Smooth muscle cell of the brain vasculature (primary cell): ENCODE data around the gene ATP5MC2.
A peak's percentile ranks its signal among the peaks of the same experiment; 100 is the strongest.
"Not testable (repeated sequence)": the region's sequence is repeated elsewhere in the genome, so short reads cannot be mapped to it uniquely, and the experiment has no call there.

Experiments used
- DNase-seq: peaks from one replicate; pipeline ENCODE4 v3.0.0-alpha.2; 2012; ENCODE audit warnings: low read depth, low spot score

The ATP5MC2 gene

DNA sequence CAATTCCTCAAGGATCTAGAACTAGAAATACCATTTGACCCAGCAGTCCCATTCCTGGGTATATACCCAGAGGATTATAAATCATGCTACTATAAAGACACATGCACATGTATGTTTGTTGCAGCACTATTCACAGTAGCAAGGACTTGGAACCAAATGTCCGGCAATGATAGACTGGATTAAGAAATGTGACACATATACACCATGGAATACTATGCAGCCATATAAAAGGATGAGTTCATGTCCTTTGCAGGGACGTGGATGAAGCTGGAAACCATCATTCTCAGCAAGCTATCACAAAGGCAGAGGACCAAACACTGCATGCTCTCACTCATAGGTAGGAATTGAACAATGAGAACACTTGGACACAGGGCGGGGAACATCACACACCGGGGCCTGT, 29.6 kb downstream of the ATP5MC2 start:
- DNase-seq, result not testable (repeated sequence)

DNA sequence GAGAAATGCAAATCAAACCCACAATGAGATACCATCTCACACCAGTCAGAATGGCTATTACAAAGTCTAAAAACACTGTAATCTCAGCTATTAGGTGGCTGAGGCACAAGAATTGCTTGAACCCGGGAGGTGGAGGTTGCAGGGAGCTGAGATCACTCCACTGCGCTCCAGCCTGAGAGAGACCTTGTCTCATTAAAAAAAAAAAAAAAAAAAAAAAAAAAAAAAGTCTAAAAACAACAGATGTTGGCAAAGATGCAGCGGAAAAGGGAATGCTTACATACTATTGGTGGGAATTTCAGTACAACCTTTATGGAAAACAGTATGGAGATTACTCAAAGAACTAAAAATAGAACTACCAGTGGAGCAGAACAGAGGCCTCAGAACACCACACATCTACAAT, 30.7 kb downstream of the ATP5MC2 start:
- DNase-seq, result no peak

DNA sequence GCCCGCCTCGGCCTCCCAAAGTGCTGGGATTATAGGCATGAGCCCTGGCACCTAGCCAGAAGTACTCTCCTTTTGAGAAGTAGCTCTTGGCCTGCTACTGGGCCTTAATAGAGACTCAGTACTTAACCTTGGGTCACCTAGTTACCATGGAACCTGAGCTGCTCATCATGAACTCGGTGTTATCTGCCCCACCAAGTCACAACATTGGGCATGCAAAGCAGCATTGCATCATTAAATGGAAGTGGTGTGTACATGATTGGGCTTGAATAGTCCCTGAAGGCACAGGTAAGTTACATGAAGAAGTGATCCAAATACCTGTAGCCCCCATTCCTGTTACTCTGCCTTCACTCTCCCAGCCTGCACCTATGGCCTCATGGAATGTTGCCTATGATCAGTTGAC, 31.8 kb downstream of the ATP5MC2 start:
- no peak for DNase-seq

DNA sequence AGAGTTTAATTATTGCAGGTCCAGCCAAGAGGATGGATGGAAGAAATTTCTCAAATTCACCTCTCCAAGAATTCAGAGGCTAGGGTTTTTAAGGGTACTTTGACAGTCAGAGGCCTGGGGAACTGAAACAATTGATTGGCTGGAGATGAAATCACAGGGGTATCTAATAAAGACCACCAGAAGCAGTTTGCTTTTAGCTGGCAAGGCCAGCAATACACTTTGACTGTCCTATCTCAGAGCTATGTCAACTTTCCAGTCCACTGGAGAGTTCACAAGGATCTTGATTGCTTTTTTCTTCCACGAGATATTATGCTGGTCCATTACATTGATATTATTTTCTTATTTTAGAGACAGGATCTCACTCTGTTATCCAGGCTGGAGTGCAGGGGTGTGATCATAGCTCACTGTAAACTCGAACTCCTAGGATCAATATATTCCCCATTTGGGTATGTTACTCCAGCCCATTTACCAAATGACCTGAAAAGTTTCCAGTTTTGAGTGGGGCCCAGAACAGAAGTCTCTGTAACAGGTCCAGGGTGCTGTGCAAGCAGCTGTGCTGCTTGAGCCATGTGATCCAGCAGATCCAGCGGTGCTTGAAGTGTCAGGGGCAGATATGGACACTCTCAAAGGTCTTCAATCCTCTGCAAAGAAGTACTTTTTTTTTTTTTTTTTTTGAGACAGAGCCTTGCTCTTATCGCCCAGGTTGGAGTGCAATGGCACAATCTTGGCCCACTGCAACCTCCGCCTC, 32.5 kb downstream of the ATP5MC2 start:
- no peak for DNase-seq

DNA sequence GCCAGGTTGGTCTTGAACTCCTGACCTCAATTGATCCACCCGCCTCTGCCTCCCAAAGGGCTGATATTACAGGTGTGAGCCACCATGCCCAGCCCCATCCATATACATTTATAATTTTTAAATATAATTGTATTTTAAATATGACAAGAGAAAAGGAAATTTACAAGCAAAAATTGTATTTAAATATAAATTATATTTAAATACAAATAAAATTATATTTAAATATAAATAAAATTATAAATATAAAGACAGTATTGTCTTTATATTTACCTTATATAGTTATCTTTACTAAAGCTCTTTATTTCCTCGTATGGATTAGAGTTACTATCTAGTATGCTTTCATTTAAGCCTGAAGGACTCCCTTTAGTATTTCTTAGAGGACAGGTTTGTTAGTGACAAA, 37.8 kb downstream of the ATP5MC2 start:
- DNase-seq, result no peak

DNA sequence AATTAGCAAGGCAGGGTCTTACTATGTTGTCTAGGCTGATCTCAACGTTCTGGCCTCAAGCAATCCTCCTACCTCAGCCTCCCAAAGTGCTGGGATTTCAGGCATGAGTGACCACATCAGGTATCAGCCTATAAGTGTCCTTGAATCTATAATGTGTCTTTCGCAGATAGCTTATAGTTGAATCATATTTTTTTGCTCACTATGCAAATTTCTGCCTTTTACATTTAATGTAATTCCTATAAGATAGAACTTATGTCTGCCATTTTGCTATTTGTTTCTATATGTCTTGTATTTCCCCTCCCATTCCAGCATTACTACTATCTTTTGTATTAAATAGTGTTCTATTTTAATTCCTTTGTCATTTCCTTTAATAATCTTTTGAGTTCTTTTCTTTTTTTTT, 39.2 kb downstream of the ATP5MC2 start:
- no peak for DNase-seq

DNA sequence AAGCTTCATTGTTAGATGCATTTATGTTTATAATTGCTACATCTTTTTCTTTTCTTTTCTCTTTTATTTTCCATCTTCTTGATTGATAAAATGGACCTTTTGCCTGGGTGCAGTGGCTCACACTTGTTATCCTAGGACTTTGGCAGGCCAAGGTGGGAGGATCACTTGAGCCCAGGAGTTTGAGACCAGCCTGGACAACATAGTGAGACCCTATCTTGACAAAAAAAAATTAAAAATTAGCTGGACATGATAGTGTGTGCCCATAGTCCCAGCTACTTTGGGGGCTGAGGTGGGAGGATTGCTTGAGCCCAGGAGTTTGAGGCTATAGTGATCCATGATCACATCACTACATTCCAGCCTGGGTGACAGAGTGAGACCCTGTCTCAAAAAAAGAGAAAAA, 40.2 kb downstream of the ATP5MC2 start:
- not testable (repeated sequence) for DNase-seq

DNA sequence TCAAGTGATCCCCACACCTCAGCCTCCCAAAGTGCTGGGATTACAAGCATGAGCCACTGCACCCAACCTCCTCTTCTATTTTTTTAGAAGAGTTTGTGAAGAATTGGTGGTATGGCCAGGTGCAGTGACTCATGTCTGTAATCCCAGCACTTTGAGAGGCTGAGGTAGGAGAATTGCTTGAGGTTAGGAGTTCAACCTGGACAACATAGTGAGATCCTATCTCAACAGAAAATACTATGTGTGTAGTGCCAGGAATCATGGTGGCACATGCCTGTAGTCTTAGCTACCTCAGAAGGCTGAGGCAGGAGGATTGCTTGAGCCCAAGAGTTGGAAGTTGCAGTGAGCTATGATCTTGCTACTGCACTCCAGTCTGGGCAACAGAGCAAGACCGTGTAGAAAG, 44.2 kb downstream of the ATP5MC2 start:
- no peak for DNase-seq

DNA sequence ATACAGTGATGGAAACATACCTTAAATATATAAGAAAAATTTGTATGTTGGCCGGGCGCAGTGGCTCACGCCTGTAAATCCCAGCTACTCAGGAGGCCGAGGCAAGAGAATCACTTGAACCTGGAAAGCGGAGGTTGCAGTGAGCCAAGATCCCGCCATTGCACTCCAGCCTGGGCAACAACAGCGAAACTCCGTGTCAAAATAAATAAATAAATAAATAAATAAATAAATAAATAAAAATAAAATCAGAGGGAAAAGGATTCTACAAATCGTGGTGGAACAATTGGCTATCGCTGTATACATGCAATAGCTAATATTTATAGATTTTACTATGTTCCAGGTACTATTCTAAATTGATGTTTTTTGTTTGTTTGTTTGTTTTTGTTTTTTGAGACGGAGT, 48.0 kb downstream of the ATP5MC2 start:
- DNase-seq, result no peak

DNA sequence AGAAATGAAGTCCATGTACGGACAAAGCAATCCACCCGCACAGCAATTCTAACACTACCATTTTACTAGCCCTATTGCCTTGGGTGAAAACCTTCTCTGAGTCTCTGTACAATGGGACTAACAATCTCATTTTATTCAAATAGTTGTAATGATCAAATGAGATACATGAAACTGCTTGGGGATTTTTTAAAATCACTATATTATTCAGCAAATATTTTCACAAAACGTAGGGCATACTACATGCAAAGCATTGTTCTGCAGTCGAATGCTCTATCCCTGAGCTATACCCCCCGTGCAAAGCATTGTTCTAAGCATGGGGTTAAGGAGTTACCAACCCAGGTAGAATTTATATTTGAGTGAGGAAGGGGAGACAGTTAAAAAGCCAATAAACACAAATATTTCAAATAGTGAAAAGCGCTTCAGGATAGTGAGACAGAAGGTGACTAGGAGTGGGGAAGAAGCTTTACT, 49.1 kb downstream of the ATP5MC2 start:
- no peak for DNase-seq

DNA sequence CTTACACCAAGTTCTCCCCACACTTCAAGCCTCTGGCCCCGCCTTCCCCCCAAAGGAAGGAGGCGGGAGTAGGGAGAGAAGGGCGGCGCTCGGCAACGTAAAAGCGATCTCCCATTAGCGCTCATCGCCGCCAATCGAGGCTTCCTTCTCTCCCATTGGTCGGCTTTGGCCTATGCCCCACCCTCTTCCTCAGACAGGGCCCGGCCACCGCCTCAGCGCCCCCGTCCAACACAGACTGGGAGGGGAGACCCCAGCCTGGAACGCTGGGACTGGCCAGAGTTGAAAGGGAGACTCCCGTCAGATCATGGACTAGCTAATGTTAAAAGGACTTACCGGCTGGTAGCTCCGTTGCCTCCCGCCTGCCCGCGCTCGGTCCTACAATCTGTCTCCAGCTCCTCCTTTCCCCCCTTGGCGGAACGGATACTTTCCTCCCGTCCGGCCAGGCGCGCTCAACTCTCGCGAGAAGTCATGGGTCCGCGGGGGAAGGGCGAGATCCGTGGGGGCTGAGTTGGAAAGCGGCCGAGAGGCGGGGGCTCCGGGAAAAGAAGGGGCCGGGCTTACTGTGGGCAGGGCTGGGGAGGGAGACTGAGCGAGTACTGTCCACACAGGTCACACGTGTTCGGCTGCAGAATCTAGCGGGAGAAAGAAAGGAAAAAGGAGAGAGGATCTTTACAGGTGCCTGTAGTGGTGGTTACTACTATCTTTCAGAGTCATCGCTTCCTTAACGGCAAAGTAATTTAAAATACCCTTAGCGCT, 49.8 kb downstream of the ATP5MC2 start, which contains the start of gene ATF7:
ATF7 (minus strand) TSS at position 437 of the 756 bp plus-strand sequence. CDS start 25,382 bp downstream, outside the sequence.
- DNase-seq, result peak; percentile 95

DNA sequence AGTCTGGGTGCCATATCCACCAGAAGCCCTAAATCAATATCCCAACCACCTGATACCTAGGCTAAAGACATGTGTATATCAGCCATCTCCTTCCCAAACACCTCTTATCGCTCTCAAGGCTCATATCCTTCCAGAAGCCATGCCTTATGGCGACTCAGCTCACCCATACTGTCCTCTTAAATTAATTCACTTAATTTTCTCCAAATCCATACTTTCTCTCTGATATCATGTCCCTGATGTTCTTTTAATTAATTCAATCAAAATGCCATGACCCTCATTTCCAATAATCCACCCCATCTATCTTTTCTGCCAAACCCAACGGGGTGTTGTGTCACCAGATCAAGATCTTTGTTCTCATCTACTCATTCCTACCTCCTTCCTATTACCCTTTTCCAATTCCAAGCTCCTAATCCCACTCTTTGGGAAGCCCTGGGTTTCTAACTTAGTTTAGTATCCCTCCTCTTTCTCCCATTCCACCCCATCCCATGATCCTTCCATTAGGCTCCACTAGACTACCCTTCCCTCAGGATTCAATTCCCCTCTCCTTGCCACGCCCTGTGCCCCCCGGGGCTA, 50.4 kb downstream of the ATP5MC2 start:
- no peak for DNase-seq

DNA sequence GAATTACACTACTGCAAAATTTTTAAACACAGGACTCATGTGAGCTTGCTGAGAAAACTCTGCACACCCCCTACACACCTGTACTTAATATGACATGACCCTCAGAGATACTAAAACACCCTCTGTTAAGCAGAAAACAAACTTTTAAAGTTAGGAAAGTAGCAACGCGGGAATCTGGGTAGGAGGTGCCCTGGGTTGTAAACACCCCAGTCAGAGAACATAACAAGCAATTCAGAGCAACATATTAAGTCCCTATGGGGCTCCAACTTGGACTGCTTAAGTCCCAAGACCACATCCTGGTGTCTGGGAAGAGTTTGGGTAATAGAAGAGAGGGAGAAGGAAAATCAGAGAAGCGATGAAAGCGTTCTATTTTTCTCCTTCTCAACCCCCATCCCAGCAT, 50.9 kb downstream of the ATP5MC2 start:
- DNase-seq, result no peak

DNA sequence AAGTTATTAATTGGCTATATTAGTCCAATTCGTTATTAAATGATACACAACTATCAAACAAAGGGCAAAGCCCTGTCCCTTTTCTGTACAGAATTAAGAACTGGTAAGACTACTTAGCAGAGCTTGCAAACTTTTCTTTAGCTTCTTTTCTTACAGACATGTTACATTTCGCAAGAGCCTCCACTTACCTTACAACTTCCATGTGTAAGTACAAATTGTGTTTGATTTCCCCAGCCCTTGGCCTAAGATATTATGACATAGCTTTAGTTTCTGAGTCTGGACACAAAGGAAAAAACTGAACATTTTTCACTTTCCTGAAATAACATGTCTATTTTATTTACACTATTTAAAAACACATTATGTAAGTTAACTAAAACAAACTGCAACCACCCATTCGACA, 51.4 kb downstream of the ATP5MC2 start:
- DNase-seq, result no peak

DNA sequence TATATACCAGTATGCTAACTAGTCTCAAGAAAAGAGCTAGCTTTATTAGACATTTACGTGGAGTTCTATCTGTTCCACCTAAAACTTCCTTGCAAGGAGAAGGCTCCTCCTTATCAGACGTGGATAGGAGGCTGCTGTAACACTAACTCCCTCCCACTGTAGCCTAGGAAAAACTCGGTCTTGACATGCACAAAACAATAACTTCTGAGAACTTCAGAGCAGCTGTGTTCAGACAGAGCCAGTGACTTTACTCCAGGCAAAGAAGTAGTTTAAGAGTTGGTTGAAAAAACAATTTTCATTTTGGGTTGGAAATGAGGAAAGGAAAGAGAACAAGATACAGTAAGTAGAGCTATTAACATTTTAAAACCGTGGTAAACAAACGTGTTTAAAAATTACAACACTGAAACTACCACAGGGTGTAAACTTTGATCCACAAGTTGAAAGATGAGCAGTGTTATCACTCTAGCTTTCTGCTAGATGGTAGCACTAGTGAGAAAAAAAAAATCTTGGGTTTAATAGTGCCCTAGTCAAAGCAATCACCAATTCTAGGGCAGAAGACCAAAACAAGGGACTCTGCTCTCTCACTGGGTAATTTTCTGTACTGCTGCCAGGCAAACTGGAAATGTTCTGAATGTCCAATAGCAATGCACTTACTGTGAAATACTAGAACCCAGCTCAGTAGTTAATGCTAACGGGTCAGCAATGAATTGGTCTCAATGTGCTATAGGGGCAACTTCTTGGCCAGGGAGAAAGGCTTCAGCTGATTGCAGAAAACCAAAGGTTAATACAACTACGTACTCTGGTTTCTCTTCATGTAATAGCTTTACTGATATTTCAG, 52.1 kb downstream of the ATP5MC2 start:
- DNase-seq, result peak; percentile 29

DNA sequence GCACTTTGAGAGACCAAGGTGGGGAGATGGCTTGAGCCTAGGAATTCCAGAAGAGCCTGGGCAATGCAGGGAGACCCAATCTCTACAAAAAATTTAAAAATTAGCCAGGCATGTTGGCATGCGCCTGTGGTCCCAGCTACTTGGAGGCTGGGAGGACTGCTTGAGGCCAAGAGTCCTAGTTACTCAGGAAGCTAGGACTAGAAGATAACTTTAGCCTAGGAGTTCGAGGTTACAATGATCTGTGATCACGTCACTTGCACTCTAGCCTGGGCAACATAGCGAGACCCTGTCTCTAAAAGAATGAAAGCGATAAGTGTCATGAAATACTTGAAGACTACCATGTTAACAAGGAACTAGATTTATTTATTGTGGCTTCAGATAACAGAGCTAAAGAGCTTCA, 53.2 kb downstream of the ATP5MC2 start:
- no peak for DNase-seq

DNA sequence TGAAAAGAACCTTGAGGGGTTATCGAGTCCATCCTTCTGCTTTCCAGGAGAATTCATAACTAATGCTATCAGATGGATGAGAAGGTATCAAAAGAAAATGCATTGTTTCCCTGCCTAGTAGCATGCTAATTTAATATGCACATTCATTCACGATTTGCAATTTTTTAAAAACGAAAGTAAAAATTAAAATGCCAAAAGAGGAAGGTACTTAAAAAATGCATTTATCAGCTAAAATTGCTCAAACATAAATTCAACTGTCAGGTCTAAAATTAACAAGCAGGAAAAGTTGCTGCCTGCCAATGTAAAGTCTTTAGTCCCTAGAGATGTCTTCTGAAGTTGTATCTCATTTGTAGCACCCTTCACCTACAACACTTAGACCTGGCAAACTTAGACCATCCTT, 57.6 kb downstream of the ATP5MC2 start:
- no peak for DNase-seq

DNA sequence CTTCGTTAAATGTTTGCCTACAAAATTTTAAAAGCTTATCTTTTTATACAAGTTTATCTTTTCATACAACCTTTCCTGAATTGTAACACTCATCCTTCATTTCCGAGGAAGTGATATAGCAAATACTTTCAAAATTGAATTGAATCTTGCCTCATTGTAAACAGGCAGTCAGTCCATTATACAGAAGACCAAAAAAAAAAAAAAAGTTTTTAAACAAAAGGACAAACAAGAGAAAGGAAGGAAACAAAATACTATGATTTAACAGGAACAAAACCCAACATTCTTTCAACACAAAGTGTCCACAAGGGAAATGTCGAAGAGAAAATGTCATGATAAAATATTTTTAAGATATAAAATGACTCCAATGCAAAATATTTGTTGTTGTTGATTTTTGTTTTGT, 58.2 kb downstream of the ATP5MC2 start:
- no peak for DNase-seq

DNA sequence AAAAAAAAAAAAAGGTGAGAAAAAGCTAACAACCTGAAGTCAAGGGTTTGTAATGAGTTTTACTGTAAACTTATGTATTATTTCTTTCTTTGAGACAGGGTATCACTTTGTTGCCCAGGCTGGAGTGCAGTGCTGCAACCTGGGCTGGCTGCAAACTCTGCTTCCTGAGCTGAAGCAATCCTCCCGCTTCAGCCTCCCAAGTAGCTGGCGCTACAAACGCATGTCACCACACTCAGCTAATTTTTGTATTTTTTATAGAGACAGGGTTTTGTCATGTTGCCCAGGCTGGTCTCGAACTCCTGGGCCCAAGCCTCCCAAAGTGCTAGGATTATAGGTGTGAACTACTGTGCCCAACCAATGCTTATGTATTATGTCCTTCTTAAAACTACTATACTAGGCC, 58.9 kb downstream of the ATP5MC2 start:
- no peak for DNase-seq
